HepG2 (cell line): ENCODE results near the gene STS. TPM values are rescaled to one million over a fixed set of nuclear protein-coding genes. Genes with fewer than 3 reads are reported as not detected.

ENCODE experiments used
- ATAC-seq: fragments of 200-7000 bp; cut with Tn5 transposase; 3 replicates; pipeline ENCODE4 v1.9.1; 2020; ENCODE audit warnings: mild to moderate bottlenecking, moderate library complexity
- BruUV-seq: library from RNA; stranded (reverse); fragments of 400-500 nt; replicated peaks from 2 replicates; lab custom pipeline; 2021; lab: Mats Ljungman, UMichigan
- CTCF ChIA-PET: fragments of 300-600 bp; formaldehyde crosslinking; extraction: SDS; loops from one replicate; lab custom pipeline; 2021; ENCODE audit warnings: low total read pairs, inconsistent platforms, low intra/inter-chr PET ratio; lab: Yijun Ruan, JAX
- POLR2A ChIA-PET: fragments of 350-600 bp; sonication (Branson Sonifier 250); formaldehyde crosslinking; loops from one replicate; lab custom pipeline; 2020; ENCODE audit warnings: antibody characterized with exemption, inconsistent platforms; lab: Yijun Ruan, JAX
- DNase-seq: peaks from one replicate; pipeline ENCODE4 v3.0.0-alpha.2; 2015; ENCODE audit warnings: low spot score
- FAIRE-seq: peaks from 3 replicates; lab custom pipeline; 2011; peaks lifted over from hg19 to GRCh38; lab: Jason Lieb, UNC
- H2AFZ ChIP-seq: one replicate; pipeline ENCODE4 v1.6.1; 2011; ENCODE audit warnings: low read length, inconsistent platforms
- H3K27ac ChIP-seq: fragments of 300-600 bp; 3 replicates; pipeline ENCODE4 v1.8.0; 2011; ENCODE audit warnings: mixed run types, mild to moderate bottlenecking, mixed read lengths, low read length, inconsistent platforms; ENCODE audit not compliant: insufficient read depth; ENCODE audit errors: extremely low read length
- H3K27me3 ChIP-seq, 2 experiments: fragments of 200-600 bp in 1 of 2; 2 replicates in 1 of 2; 3 replicates in 1 of 2; pipeline versions ENCODE4 v1.6.0 to v1.8.0; 2011; ENCODE audit warnings: low read length in 2 of 2, mild to moderate bottlenecking in 2 of 2, moderate library complexity in 2 of 2, inconsistent platforms in 1 of 2; ENCODE audit not compliant: insufficient read depth in 2 of 2, control insufficient read depth in 1 of 2
- H3K36me3 ChIP-seq, 2 experiments: fragments of 200-600 bp in 1 of 2; replicated peaks in 1 of 2; 2 replicates in 1 of 2; 3 replicates in 1 of 2; pipeline versions ENCODE4 v1.5.1 to v1.8.0; 2011; ENCODE audit warnings: low read length in 2 of 2, inconsistent platforms in 1 of 2; ENCODE audit not compliant: insufficient read depth in 2 of 2, control insufficient read depth in 1 of 2
- H3K4me1 ChIP-seq: 2 replicates; pipeline ENCODE4 v1.5.1; 2012; ENCODE audit warnings: low read length, inconsistent platforms; ENCODE audit not compliant: insufficient read depth
- H3K4me2 ChIP-seq: 2 replicates; pipeline ENCODE4 v1.6.0; 2011; ENCODE audit warnings: low read depth, low read length, inconsistent platforms
- H3K4me3 ChIP-seq, 3 experiments: fragments of 200-600 bp in 1 of 3; sonication (generic), shearing (Covaris generic) in 1 of 3; replicated peaks in 1 of 3; 2 replicates each; pipeline ENCODE4 v1.5.1; 2011 to 2016; ENCODE audit warnings: low read length in 3 of 3, inconsistent platforms in 2 of 3, low read depth in 2 of 3, mild to moderate bottlenecking in 2 of 3, control low read depth in 1 of 3, mixed read lengths in 1 of 3; ENCODE audit not compliant: insufficient read depth in 1 of 3
- H3K79me2 ChIP-seq: one replicate; pipeline ENCODE4 v1.6.1; 2011; ENCODE audit warnings: low read length, inconsistent platforms; ENCODE audit not compliant: insufficient read depth
- H3K9ac ChIP-seq: 2 replicates; pipeline ENCODE4 v1.6.0; 2011; ENCODE audit warnings: mild to moderate bottlenecking, low read depth, low read length, inconsistent platforms; ENCODE audit not compliant: insufficient read depth
- H3K9me3 ChIP-seq: 2 replicates; pipeline ENCODE4 v1.5.1; 2012; ENCODE audit warnings: mild to moderate bottlenecking, low read length
- H4K20me1 ChIP-seq: 2 replicates; pipeline ENCODE4 v1.6.0; 2011; ENCODE audit warnings: inconsistent platforms, mild to moderate bottlenecking, low read length, moderate library complexity; ENCODE audit not compliant: insufficient read depth
- FOXC1 ChIP-seq: sonication (generic); formaldehyde crosslinking; IDR thresholded peaks from 2 replicates; pipeline ENCODE4 v1.8.0; 2022; ENCODE audit warnings: mild to moderate bottlenecking, missing genetic modification reagents, borderline replicate concordance
- HNF4A ChIP-seq: sonication (generic); formaldehyde crosslinking; IDR thresholded peaks from 2 replicates; pipeline ENCODE4 v1.4.0; 2020; ENCODE audit warnings: missing genetic modification reagents
- KLF9 ChIP-seq: IDR thresholded peaks from 2 replicates; pipeline ENCODE4 v1.6.1; 2016; ENCODE audit warnings: low read depth
- MTA1 ChIP-seq: sonication (generic); formaldehyde crosslinking; IDR thresholded peaks from 2 replicates; pipeline ENCODE4 v1.4.0; 2020; ENCODE audit warnings: missing genetic modification reagents, mild to moderate bottlenecking, borderline replicate concordance
- MXI1 ChIP-seq: IDR thresholded peaks from 3 replicates; pipeline ENCODE4 v1.6.1; 2012; ENCODE audit warnings: low read depth, low read length, inconsistent platforms, borderline replicate concordance
- NCOA5 ChIP-seq: sonication (generic); formaldehyde crosslinking; IDR thresholded peaks from 2 replicates; pipeline ENCODE4 v1.4.0; 2020; ENCODE audit warnings: missing genetic modification reagents
- NR3C1 ChIP-seq: sonication (generic); formaldehyde crosslinking; IDR thresholded peaks from 2 replicates; pipeline ENCODE4 v1.4.0; 2020; ENCODE audit warnings: missing genetic modification reagents
- RFX1 ChIP-seq: fragments of 450-650 bp; IDR thresholded peaks from 2 replicates; pipeline ENCODE4 v1.6.1; 2017
- SMARCC2 ChIP-seq: fragments of 450-650 bp; IDR thresholded peaks from 2 replicates; pipeline ENCODE4 v1.6.1; 2017; ENCODE audit warnings: antibody characterized with exemption, mild to moderate bottlenecking
- SYNCRIP ChIP-seq: fragments of 200-400 bp; formaldehyde crosslinking; IDR thresholded peaks from 2 replicates; pipeline ENCODE4 v1.6.1; 2018; ENCODE audit warnings: mild to moderate bottlenecking, low read depth, low read length; ENCODE audit not compliant: insufficient read depth
- ZNF251 ChIP-seq: sonication (generic); formaldehyde crosslinking; IDR thresholded peaks from 2 replicates; pipeline ENCODE4 v1.9.0; 2021; ENCODE audit warnings: mild to moderate bottlenecking, missing genetic modification reagents
- ZNF253 ChIP-seq: sonication (generic); formaldehyde crosslinking; IDR thresholded peaks from 2 replicates; pipeline ENCODE4 v1.8.0; 2022; ENCODE audit warnings: mild to moderate bottlenecking, missing genetic modification reagents, borderline replicate concordance
- ZNF3 ChIP-seq: IDR thresholded peaks from 2 replicates; pipeline ENCODE4 v1.7.0; 2017; ENCODE audit warnings: inconsistent platforms
- ZNF44 ChIP-seq: sonication (generic); formaldehyde crosslinking; IDR thresholded peaks from 2 replicates; pipeline ENCODE4 v1.5.1; 2020; ENCODE audit warnings: mild to moderate bottlenecking, missing genetic modification reagents
- ZNF460 ChIP-seq: sonication (generic); formaldehyde crosslinking; IDR thresholded peaks from 2 replicates; pipeline ENCODE4 v1.5.1; 2020; ENCODE audit warnings: missing genetic modification reagents, mild to moderate bottlenecking, borderline replicate concordance
- ZNF780A ChIP-seq: sonication (generic); formaldehyde crosslinking; IDR thresholded peaks from 2 replicates; pipeline ENCODE4 v1.8.0; 2022; ENCODE audit warnings: mild to moderate bottlenecking, missing genetic modification reagents, moderate library complexity
- ZSCAN12 ChIP-seq: sonication (generic); formaldehyde crosslinking; IDR thresholded peaks from 2 replicates; pipeline ENCODE4 v1.9.0; 2021; ENCODE audit warnings: mild to moderate bottlenecking, missing genetic modification reagents
- ZSCAN29 ChIP-seq: sonication (generic); formaldehyde crosslinking; conservative IDR thresholded peaks from 2 replicates; pipeline ENCODE4 v1.4.0; 2020; ENCODE audit warnings: mild to moderate bottlenecking, missing genetic modification reagents
- WGBS: methylation state at CpG from one replicate; pipeline ENCODE4 v1.1.6; 2017; ENCODE audit warnings: low lambda C conversion rate; 5-methylcytosine and 5-hydroxymethylcytosine counted together
- in situ Hi-C: cut with HindIII; loops from 2 replicates; pipeline ENCODE4 v1.10.0; 2017; ENCODE audit warnings: low pct_unique_long_range_greater_than_20kb; ENCODE audit not compliant: extremely low pct_ligation_motif_present
- intact Hi-C: fragments of 100-400 bp; cut with micrococcal nuclease; formaldehyde crosslinking; loops from one replicate; pipeline ENCODE4 v1.10.0; 2022; ENCODE audit not compliant: unreplicated experiment
- polyA plus RNA-seq, 8 experiments: library from polyadenylated mRNA; depleted of rRNA in 3 of 8; stranded (reverse) in 7 of 8; unstranded in 1 of 8; fragments of >200 nt; fragmentation: Illumina TruSeq in 4 of 8; extraction: Trizol in 4 of 8; gene quantifications; 2 replicates each; pipeline versions ENCODE4 v1.2.1 to v1.2.3, GENCODE V29; 2011 to 2016; ENCODE audit warnings: low read depth in 4 of 8, missing spikeins in 1 of 8, mixed read lengths in 1 of 8; ENCODE audit not compliant: insufficient read depth in 1 of 8
- total RNA-seq, 5 experiments: library from RNA; depleted of rRNA; stranded (reverse); fragments of >200 nt; fragmentation: Illumina TruSeq; extraction: Trizol; gene quantifications; 2 replicates each; pipeline ENCODE4 v1.2.3, GENCODE V29; 2016; ENCODE audit warnings: low read depth in 1 of 5
- TF ChIP-seq, protein P1 (sequence below): sonication (generic); formaldehyde crosslinking; IDR thresholded peaks from 2 replicates; pipeline ENCODE4 v1.4.0; 2020; ENCODE audit warnings: missing genetic modification reagents
- TF ChIP-seq, protein P2 (sequence below): sonication (generic); formaldehyde crosslinking; IDR thresholded peaks from 2 replicates; pipeline ENCODE4 v1.8.0; 2022; ENCODE audit warnings: low read depth, missing genetic modification reagents
- TF ChIP-seq, protein P3 (sequence below): IDR thresholded peaks from 2 replicates; pipeline ENCODE4 v1.6.1; 2016; ENCODE audit warnings: low read depth, borderline replicate concordance
- TF ChIP-seq, protein P4 (sequence below): sonication (generic); formaldehyde crosslinking; IDR thresholded peaks from 2 replicates; pipeline ENCODE4 v1.9.0; 2022; ENCODE audit warnings: low read depth, missing genetic modification reagents

The STS gene
- total and polyA plus RNA-seq, 2 of the 13 experiments (the other 11 are each of a cell fraction or from before 2014, with no cell fraction given) = 0.87 to 1.5 TPM

DNA sequence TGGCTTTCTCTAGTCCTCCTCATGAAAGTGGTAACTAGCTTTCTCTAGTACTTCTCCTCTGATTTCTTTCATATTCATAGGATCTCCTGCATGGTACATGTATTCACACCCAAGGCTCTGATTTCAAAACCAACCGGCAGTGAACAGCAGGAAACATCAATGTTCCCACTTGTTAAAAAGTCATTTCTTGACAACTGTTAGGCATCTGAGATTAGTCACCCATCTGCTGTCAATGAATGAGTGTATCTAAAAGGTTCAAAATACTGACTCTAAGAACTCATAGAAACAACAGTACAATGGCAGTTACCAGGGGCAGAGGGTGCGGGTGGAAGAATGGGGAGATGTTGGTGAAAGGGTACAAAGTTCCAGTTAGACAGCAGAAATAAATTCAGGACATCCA lies 31.9 kb downstream of the STS start (continued):
- TF ChIP-seq, protein P1, sequence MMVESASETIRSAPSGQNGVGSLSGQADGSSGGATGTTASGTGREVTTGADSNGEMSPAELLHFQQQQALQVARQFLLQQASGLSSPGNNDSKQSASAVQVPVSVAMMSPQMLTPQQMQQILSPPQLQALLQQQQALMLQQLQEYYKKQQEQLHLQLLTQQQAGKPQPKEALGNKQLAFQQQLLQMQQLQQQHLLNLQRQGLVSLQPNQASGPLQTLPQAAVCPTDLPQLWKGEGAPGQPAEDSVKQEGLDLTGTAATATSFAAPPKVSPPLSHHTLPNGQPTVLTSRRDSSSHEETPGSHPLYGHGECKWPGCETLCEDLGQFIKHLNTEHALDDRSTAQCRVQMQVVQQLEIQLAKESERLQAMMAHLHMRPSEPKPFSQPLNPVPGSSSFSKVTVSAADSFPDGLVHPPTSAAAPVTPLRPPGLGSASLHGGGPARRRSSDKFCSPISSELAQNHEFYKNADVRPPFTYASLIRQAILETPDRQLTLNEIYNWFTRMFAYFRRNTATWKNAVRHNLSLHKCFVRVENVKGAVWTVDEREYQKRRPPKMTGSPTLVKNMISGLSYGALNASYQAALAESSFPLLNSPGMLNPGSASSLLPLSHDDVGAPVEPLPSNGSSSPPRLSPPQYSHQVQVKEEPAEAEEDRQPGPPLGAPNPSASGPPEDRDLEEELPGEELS = no peak
- TF ChIP-seq ZNF780A (CRISPR knock-in tag) = no peak
- no peak for TF ChIP-seq ZSCAN12 (CRISPR knock-in tag)
- no peak for TF ChIP-seq ZNF3 (CRISPR knock-in tag)
- no peak for TF ChIP-seq KLF9 (CRISPR knock-in tag)
- TF ChIP-seq SMARCC2 = no peak
- TF ChIP-seq ZSCAN29 (CRISPR knock-in tag) = no peak
- TF ChIP-seq, protein P2, sequence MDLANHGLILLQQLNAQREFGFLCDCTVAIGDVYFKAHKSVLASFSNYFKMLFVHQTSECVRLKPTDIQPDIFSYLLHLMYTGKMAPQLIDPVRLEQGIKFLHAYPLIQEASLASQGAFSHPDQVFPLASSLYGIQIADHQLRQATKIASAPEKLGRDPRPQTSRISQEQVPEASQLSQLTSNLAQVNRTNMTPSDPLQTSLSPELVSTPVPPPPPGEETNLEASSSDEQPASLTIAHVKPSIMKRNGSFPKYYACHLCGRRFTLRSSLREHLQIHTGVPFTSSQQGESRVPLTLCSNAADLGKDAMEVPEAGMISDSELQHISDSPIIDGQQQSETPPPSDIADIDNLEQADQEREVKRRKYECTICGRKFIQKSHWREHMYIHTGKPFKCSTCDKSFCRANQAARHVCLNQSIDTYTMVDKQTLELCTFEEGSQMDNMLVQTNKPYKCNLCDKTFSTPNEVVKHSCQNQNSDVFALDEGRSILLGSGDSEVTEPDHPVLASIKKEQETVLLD (CRISPR knock-in tag) = no peak
- TF ChIP-seq HNF4A (CRISPR knock-in tag) = no peak

DNA sequence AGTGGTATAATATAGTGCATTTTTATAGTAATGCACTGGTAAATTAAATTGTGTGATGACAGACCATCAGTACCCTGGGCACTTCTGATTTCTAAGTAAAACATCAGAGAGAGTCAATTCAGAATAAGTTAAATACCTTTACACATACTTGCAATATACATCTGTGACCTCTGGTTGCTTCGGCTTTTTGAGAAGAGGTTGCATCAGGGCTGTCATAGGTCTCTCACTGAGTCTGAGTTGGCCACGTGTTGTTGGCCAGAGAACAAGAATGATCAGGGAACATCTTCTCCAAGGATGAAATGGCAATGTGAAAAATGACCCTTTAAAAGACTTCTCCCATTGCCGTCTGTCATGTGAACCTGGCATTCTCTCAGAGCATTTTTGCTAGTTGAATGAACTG lies 37.3 kb downstream of the STS start:
- no peaks in the 10 kb centered on the region for H3K27me3 ChIP-seq
- DNase-seq (no peak), FAIRE-seq (no peak), ATAC-seq (no peak)
- H2AFZ ChIP-seq = no peak overlapping the region
- BruUV-seq = no TSS peak
- no peak overlapping the region for H3K4me2 ChIP-seq
- intact Hi-C loops = no loop called here
- H3K9me3 ChIP-seq = no peaks in the 10 kb centered on the region
- H3K27ac ChIP-seq = no peak overlapping the region
- ChIA-PET CTCF (no interaction called here), POLR2A (no interaction called here)
- H4K20me1 ChIP-seq = no peaks in the 10 kb centered on the region
- H3K36me3 ChIP-seq = no peaks in the 10 kb centered on the region
- no peak overlapping the region for H3K4me3 ChIP-seq
- no CpG with 5 or more reads among the region's 3 CpGs for WGBS
- in situ Hi-C loops = no loop called here
- H3K79me2 ChIP-seq = no peaks in the 10 kb centered on the region
- H3K9ac ChIP-seq = no peak overlapping the region
- H3K4me1 ChIP-seq = no peaks in the 10 kb centered on the region
- TF ChIP-seq ZNF251 (CRISPR knock-in tag) = no peak
- TF ChIP-seq HNF4A (CRISPR knock-in tag) = no peak
- TF ChIP-seq, protein P3, sequence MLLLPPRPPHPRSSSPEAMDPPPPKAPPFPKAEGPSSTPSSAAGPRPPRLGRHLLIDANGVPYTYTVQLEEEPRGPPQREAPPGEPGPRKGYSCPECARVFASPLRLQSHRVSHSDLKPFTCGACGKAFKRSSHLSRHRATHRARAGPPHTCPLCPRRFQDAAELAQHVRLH (CRISPR knock-in tag) = no peak
- TF ChIP-seq FOXC1 (CRISPR knock-in tag) = no peak
- no peak for TF ChIP-seq ZNF460 (CRISPR knock-in tag)
- no peak for TF ChIP-seq RFX1
- TF ChIP-seq NCOA5 (CRISPR knock-in tag) = no peak
- no peak for TF ChIP-seq ZNF44 (CRISPR knock-in tag)
- TF ChIP-seq, protein P4, sequence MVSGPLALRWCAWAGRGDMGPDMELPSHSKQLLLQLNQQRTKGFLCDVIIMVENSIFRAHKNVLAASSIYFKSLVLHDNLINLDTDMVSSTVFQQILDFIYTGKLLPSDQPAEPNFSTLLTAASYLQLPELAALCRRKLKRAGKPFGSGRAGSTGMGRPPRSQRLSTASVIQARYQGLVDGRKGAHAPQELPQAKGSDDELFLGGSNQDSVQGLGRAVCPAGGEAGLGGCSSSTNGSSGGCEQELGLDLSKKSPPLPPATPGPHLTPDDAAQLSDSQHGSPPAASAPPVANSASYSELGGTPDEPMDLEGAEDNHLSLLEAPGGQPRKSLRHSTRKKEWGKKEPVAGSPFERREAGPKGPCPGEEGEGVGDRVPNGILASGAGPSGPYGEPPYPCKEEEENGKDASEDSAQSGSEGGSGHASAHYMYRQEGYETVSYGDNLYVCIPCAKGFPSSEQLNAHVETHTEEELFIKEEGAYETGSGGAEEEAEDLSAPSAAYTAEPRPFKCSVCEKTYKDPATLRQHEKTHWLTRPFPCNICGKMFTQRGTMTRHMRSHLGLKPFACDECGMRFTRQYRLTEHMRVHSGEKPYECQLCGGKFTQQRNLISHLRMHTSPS (CRISPR knock-in tag) = no peak
- no peak for TF ChIP-seq MXI1
- TF ChIP-seq ZNF253 = no peak
- no peak for TF ChIP-seq NR3C1
- no peak for TF ChIP-seq MTA1 (CRISPR knock-in tag)
- TF ChIP-seq SYNCRIP = no peak
